ENCODE data around the gene FRMD8.
A peak's percentile ranks its signal among the peaks of the same experiment; 100 is the strongest.

FRMD8 gene

DNA sequence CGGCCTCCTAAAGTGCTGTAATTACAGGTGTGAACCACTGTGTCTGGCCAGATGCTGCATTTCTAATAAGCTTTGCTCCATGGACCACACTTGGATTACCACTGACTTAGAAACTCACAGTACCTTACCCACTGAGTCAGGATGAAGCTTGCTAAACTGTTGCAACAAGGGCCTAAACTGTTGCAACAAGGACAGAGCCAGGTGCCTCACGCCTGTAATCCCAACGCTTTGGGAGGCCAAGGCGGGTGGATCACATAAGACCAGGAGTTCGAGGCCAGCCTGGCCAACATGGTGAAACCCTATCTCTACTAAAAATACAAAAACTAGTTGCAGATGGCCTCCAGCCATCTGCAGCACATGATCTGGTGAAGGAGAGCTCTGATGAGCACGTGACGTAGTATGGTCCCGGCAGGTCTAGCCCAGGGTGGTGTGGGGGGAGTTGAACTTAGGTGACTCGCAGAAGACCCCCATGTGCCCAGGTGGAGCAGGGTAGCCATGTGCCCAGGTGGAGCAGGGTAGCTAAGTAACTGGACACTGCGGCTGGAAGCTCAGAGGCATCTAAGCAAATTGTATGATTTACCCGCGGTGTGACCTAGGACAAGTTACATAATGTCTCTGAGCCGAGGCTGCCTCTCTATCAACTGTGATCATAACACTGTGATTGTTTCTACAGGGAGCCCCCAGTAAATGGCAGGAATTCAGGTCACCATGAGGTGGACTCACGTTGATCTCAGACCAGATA is 12.4 kb upstream of the FRMD8 start:
- TF ChIP-seq, protein P1, sequence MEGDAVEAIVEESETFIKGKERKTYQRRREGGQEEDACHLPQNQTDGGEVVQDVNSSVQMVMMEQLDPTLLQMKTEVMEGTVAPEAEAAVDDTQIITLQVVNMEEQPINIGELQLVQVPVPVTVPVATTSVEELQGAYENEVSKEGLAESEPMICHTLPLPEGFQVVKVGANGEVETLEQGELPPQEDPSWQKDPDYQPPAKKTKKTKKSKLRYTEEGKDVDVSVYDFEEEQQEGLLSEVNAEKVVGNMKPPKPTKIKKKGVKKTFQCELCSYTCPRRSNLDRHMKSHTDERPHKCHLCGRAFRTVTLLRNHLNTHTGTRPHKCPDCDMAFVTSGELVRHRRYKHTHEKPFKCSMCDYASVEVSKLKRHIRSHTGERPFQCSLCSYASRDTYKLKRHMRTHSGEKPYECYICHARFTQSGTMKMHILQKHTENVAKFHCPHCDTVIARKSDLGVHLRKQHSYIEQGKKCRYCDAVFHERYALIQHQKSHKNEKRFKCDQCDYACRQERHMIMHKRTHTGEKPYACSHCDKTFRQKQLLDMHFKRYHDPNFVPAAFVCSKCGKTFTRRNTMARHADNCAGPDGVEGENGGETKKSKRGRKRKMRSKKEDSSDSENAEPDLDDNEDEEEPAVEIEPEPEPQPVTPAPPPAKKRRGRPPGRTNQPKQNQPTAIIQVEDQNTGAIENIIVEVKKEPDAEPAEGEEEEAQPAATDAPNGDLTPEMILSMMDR (IDR thresholded peaks at IDR 0.05; ENCODE audit: extremely low read depth, insufficient read depth, missing control alignments): no peak
- in situ Hi-C loops (cut with MboI; ENCODE audit: low pct_unique_long_range_greater_than_20kb, low sequenced_read_pairs, unreplicated experiment): no loop called here

DNA sequence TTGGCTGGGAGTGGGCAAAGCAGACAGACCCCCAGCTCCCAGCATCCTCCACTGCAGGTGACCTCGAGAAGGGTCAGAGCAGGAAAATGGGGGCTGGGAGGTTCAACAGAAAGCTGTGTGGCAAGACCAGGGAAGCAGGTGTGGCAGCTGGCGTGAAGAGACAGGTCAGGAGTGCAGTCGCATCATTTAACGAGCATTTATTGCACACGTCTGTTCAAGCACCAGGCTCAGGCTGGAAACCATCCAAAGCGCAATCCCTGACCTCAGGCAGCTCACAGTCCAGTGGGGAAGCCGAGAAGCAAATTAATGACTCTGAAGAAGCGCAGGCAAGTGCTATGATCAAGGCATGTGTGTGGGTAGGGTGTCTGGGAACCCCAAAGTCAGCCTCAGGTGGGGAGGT is 11.4 kb upstream of the FRMD8 start:
- TF ChIP-seq, protein P1 (IDR thresholded peaks at IDR 0.05; ENCODE audit: extremely low read depth, insufficient read depth, missing control alignments): no peak
- DNase-seq (ENCODE audit: low spot score): no peak
- in situ Hi-C loops (cut with MboI; ENCODE audit: low pct_unique_long_range_greater_than_20kb, low sequenced_read_pairs, unreplicated experiment): no loop called here

More for the DNA sequence above, 12.4 kb upstream of the FRMD8 start:
- no peak for DNase-seq (ENCODE audit: low spot score)

DNA sequence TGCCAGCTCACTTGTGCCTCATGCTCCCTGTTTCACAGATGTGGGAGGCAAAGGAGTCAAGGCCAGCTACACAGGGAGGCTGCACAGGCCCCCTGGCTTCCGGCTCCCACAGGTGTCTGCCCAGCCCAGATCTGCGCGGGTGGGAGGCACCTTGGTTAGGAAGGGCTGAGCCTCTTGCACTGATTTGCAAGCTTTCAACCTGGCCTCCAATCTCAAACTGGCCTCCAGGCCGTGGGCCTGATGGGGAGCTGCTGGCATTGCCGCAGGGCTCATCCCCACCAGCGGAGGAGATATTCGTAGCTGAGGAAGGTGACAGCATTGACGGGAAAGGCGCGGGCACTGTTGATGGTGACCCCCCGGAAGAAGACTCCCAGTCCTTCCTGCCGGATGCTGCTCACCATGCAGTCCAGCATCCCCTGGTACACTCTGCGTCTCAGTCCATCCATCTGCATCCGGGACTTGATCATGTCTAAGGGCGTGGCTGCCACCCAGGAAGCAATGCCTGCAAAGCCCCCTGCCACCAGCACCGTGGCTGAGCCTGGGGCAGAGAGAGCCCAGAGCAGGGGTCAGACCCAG is 10.2 kb upstream of the FRMD8 start:
- no peak for DNase-seq (ENCODE audit: low spot score)
- in situ Hi-C loops (cut with MboI; ENCODE audit: low pct_unique_long_range_greater_than_20kb, low sequenced_read_pairs, unreplicated experiment): no loop called here
- TF ChIP-seq, protein P1 (IDR thresholded peaks at IDR 0.05; ENCODE audit: extremely low read depth, insufficient read depth, missing control alignments): no peak

DNA sequence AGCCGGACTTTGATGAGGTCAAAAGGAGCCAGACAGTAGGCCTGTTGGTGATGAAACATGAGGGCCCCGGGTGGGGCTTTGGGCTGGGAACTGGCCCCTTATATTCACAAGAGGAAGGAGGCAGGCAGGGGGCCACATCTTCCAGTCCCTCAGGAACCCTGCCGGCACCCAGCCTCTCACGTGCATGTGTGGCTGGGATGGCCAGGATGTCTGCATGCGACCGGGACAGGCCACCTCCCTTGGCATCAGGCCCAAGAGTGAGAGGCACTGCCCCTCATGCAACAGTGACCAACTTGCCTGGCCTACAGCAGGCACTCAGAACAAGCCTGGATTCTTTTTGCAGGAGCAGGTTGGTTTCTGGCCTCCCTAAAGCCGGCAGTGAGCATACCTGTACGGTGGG is 9.4 kb upstream of the FRMD8 start:
- DNase-seq (ENCODE audit: low spot score): no peak
- TF ChIP-seq, protein P1 (IDR thresholded peaks at IDR 0.05; ENCODE audit: extremely low read depth, insufficient read depth, missing control alignments): no peak
- in situ Hi-C loops (cut with MboI; ENCODE audit: low pct_unique_long_range_greater_than_20kb, low sequenced_read_pairs, unreplicated experiment): no loop called here

DNA sequence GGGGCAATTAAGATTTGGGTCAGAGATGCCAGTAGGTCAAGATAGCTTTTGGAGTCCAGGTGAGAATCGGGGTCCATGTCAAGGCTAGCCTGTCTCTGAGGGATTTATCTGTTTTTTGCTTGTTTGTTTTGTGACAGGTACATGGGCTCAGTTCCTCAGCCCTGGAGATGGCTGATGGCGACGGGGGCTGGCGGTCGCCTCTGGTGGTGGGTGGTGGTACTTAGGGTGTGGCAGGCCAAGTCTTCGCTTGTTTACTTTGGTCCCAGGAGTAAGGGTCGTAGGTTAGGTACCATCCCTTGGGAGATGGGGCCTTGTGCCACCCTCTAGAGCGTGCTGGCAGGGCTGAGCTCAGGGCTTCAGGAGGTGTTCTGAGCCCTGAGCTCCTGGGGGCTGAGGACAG is 8.7 kb upstream of the FRMD8 start:
- DNase-seq (ENCODE audit: low spot score): no peak
- in situ Hi-C loops (cut with MboI; ENCODE audit: low pct_unique_long_range_greater_than_20kb, low sequenced_read_pairs, unreplicated experiment): no loop called here
- TF ChIP-seq, protein P1 (IDR thresholded peaks at IDR 0.05; ENCODE audit: extremely low read depth, insufficient read depth, missing control alignments): no peak

DNA sequence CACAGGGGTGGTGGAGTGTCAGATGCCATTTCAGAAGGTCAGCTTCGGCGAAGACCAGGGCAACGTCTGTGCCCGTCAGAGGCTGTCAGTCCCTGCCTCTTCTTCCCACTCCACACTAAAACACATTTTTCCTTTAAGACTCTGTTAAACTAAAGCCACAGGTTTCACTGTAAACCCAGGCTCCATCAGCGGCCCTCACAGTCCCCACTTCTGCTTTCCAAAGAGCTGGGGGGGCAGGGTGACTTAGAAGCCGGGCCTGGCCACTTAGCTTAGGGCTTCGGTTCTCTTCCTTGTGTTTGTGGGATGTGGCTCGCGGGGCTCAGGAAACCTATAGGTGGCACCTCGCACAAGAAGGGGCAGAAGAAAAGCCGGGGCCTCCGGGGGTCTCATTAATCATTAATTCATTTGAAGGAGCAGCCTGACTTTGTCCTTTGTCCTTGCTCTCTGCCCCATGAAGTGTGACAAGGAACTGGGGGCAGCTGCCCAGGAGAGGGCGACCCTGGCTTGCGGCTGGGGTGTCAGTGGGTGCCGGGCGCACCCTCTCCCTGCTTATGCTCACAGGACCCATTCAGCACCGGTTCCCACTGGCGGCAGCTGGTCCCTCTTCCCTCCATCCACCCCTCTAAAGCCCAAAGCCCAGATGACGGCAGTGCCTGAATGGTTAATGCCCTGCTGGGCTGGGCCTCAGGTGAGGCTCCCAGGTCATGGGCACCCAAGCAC is 8.1 kb upstream of the FRMD8 start:
- TF ChIP-seq, protein P1 (IDR thresholded peaks at IDR 0.05; ENCODE audit: extremely low read depth, insufficient read depth, missing control alignments): peak; percentile 17
- in situ Hi-C loops (cut with MboI; ENCODE audit: low pct_unique_long_range_greater_than_20kb, low sequenced_read_pairs, unreplicated experiment): no loop called here
- no peak for DNase-seq (ENCODE audit: low spot score)

Data from GM13977 (cell line).